ENCODE data around the gene ATP9B. TPM values are rescaled to one million over a fixed set of nuclear protein-coding genes. Genes with fewer than 3 reads are reported as not detected.

ATP9B gene
- total RNA-seq, 1 donor from 2014 or later = 12.6 TPM

DNA sequence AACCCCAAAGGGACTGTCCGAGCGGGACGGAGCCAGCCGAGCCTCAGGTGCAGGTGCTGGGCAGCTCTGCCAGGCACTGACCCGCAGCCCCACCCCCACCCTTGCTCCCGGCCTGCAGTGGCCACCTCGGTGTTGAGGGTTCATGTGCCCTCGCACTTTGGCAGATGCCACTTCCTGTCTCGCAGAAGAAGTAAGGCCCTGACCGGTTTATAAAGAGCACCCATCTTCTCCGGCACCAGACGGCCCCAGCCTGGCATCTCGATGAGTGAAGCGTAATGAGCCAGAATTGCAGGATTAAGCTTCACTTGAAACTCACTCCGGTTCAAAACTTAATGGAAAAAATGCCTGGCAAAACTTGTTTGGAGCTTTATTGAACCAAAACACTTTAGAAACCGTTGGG, 315.6 kb downstream of the ATP9B start:
- H3K36me3 ChIP-seq = no peaks in the 10 kb centered on the region
- intact Hi-C loops (cut with micrococcal nuclease) = loop anchor here (5.0 kb wide), 1 partner anchor 142 kb away; no protein-coding TSS in a partner anchor
- DNase-seq = no peak
- H3K4me1 ChIP-seq = no peaks in the 10 kb centered on the region
- no peaks in the 10 kb centered on the region for H3K9me3 ChIP-seq (replicated peaks)
- no peak overlapping the region for H3K27ac ChIP-seq (replicated peaks)
- H3K4me3 ChIP-seq = no peak overlapping the region
- TF ChIP-seq, protein P1, sequence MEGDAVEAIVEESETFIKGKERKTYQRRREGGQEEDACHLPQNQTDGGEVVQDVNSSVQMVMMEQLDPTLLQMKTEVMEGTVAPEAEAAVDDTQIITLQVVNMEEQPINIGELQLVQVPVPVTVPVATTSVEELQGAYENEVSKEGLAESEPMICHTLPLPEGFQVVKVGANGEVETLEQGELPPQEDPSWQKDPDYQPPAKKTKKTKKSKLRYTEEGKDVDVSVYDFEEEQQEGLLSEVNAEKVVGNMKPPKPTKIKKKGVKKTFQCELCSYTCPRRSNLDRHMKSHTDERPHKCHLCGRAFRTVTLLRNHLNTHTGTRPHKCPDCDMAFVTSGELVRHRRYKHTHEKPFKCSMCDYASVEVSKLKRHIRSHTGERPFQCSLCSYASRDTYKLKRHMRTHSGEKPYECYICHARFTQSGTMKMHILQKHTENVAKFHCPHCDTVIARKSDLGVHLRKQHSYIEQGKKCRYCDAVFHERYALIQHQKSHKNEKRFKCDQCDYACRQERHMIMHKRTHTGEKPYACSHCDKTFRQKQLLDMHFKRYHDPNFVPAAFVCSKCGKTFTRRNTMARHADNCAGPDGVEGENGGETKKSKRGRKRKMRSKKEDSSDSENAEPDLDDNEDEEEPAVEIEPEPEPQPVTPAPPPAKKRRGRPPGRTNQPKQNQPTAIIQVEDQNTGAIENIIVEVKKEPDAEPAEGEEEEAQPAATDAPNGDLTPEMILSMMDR (IDR thresholded peaks at IDR 0.05; ENCODE audit: borderline replicate concordance) = no peak
- H3K27me3 ChIP-seq (ENCODE audit: low read depth) = peaks cover 44% of the 10 kb centered on the region

DNA sequence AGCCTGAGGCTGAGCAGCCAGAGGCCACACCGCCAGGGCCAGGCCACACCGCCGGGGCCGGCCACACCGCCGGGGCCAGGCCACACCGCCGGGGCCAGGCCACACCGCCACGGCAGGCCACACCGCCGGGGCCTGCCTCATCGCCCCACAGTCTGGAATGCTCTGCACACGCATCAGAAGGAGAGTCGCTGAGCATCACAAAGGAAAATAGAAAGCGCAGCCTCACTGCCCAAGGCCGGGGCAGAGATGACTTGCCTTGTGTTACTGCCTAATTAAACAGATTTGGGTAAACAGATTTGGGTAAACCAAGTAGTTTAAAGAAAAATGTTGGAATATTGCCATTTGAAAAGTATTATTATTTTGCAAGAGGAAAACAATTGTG, 316.1 kb downstream of the ATP9B start:
- Histone ChIP-seq H3K27ac (replicated peaks) (no peak overlapping the region), H3K36me3 (no peaks in the 10 kb centered on the region), H3K27me3 (ENCODE audit: low read depth) (peaks cover 46% of the 10 kb centered on the region), H3K4me1 (no peaks in the 10 kb centered on the region), H3K9me3 (replicated peaks) (no peaks in the 10 kb centered on the region), H3K4me3 (no peak overlapping the region)
- DNase-seq = no peak
- TF ChIP-seq, protein P1 (IDR thresholded peaks at IDR 0.05; ENCODE audit: borderline replicate concordance) = no peak
- intact Hi-C loops (cut with micrococcal nuclease) = loop anchor here (5.0 kb wide), 1 partner anchor 142 kb away; no protein-coding TSS in a partner anchor

DNA sequence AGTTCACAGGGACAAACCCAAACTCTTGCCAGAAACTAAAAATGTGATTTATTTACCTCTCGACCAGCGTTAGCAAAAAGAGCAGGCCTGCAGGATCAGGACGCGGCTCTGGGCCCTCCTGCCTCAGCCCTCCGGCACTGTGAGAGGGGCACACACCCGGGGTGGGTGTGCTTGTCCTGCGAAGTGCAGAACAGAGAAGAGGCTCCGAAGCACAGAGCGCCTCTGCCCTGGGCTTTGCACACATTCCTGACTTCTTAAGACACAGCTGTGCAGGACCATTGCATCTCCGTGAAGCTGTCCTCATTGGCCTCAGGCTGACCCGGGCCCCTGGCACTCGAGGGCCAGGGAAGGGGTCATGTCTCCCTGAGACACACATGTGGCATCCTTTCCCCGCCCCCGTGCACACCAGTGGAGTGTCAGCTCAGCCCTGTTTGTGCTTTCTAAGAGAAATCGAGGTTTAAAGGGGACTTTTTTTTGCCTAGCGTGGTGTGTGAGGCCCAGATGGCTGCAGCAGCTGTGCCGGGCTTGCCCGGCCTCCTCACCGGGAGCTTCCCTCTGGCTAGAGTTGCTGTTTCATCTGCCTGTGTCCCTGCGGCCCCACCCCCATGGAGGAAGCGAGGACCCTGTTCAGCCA, 316.6 kb downstream of the ATP9B start:
- intact Hi-C loops (cut with micrococcal nuclease) = loop anchor here (5.0 kb wide), 1 partner anchor 141 kb away; no protein-coding TSS in a partner anchor
- Histone ChIP-seq H3K27me3 (ENCODE audit: low read depth) (peaks cover 48% of the 10 kb centered on the region), H3K4me1 (no peaks in the 10 kb centered on the region), H3K36me3 (no peaks in the 10 kb centered on the region), H3K9me3 (replicated peaks) (no peaks in the 10 kb centered on the region), H3K27ac (replicated peaks) (no peak overlapping the region), H3K4me3 (no peak overlapping the region)
- TF ChIP-seq, protein P1 (IDR thresholded peaks at IDR 0.05; ENCODE audit: borderline replicate concordance) = no peak
- DNase-seq = no peak

DNA sequence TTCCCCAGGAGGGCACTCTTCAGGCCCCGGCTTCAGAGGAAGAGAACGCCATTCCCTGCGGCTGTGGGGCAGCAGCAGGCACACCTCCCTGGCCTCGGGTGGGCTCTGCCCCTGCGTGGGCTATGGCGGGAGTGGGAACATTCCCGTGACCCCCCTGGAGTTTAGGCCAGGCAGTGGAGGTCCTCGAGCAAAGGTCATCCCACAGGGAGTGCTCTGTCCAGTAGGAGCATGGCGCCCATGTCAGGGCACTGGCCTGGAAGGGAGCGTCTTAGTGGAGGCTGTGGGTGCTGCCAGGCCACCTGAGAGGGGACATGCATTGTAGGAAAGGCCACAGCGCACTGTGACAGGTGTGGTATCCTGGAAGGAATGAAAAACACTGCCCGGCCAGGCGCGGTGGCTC, 317.4 kb downstream of the ATP9B start:
- Histone ChIP-seq H3K36me3 (no peaks in the 10 kb centered on the region), H3K27ac (replicated peaks) (no peak overlapping the region), H3K4me1 (no peaks in the 10 kb centered on the region), H3K4me3 (no peak overlapping the region), H3K27me3 (ENCODE audit: low read depth) (peaks cover 54% of the 10 kb centered on the region), H3K9me3 (replicated peaks) (no peaks in the 10 kb centered on the region)
- DNase-seq = no peak
- intact Hi-C loops (cut with micrococcal nuclease) = loop anchor here (5.0 kb wide), 1 partner anchor 141 kb away; no protein-coding TSS in a partner anchor
- TF ChIP-seq, protein P1 (IDR thresholded peaks at IDR 0.05; ENCODE audit: borderline replicate concordance) = no peak

DNA sequence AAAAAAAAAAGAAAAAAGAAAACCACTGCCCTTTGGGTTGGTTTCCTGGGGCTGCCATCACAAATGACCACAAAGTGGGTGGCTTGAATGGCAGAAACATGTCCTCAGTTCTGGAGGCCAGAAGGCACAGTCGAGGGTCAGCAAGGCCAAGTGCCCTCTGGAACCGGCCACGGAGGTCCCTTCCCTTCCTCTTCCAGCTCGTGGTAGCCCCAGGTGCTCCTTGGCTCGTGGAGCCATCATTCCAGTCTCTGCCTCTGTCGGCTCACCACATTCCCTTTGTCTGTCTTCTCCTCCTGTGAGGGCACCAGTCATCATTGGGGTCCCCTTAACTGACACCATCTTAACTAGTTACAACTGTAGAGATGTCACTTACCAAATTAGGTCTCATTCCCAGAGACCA, 318.0 kb downstream of the ATP9B start:
- DNase-seq = no peak
- H3K9me3 ChIP-seq (replicated peaks) = no peaks in the 10 kb centered on the region
- TF ChIP-seq, protein P1 (IDR thresholded peaks at IDR 0.05; ENCODE audit: borderline replicate concordance) = no peak
- H3K4me3 ChIP-seq = no peak overlapping the region
- H3K36me3 ChIP-seq = no peaks in the 10 kb centered on the region
- intact Hi-C loops (cut with micrococcal nuclease) = loop anchor here (5.0 kb wide), 1 partner anchor 140 kb away; no protein-coding TSS in a partner anchor
- H3K27me3 ChIP-seq (ENCODE audit: low read depth) = peaks cover 56% of the 10 kb centered on the region
- no peak overlapping the region for H3K27ac ChIP-seq (replicated peaks)
- no peaks in the 10 kb centered on the region for H3K4me1 ChIP-seq

Data from left ventricle myocardium inferior (tissue), 1 donor.